ENCODE results near the gene SLC43A3.
"Not testable (repeated sequence)": the region's sequence is repeated elsewhere in the genome, so short reads cannot be mapped to it uniquely, and the experiment has no call there.

SLC43A3 gene

DNA sequence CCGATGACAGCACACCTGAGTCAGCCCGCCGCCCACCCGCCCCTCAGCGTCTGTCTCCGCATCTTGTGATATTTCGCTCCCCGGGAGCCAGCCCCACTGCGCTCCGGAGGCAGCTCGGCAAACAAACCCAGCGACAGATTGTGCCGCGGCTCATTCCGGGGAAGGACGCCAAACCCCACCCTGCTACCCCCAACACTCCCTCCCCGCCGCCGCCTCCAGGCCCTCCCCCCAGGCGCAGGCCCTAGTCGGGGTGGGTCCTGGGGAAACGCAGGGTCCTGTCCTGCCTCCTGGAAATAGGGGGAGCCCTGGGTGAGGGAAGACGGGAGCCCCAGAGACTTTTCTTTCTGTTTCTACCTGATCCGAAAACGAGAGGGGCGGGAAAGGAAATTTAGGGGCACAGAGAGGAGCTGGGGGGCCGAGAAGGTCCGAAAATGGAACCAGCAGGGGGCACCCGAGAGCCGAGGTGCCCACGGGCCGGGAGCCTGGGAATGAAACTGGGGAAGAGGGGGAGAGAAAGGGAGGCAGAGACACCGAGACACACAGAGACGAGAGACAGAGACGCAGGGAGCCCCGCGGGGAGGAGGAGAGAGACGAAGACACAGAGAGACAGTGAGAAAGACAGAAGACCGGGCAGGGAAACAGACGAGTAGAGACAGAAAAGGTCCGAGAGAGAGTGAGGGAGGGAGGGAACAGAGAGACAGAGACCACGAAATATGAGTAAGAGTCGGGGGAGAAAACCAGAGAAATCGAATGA lies 31.7 kb upstream of the SLC43A3 start:
- H3K9ac ChIP-seq (ENCODE audit: low read length), result no peak overlapping the region
- peak overlapping the region; percentile 32 to 52 for H3K4me3 ChIP-seq (ENCODE audit: low read depth in 1 of 2, low read length in 2 of 2)

DNA sequence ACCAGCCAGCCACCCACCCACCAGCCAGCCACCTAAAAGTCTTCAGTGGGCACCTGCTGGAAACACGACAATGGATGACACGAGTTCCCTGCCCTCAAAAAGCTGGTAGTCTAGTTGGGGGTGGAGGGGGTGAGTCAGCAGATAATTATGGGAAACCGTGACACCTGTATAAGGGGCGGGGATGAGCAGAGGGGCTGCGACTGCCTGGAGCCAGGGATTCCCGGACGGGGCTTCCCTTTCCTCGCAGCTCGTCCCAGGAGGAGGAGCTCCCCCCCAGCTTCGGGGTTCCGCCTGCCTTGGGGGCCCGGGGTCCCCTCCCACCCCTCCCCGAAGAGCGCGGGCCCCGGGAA lies 31.1 kb upstream of the SLC43A3 start:
- H3K9me3 ChIP-seq (ENCODE audit: low read length), result no peaks in the 10 kb centered on the region

More for the DNA sequence above, 31.7 kb upstream of the SLC43A3 start:
- H3K9me3 ChIP-seq (ENCODE audit: low read length), result no peaks in the 10 kb centered on the region
- no peaks in the 10 kb centered on the region for H3K36me3 ChIP-seq (ENCODE audit: insufficient read depth, low read length)
- peaks cover 25% of the 10 kb centered on the region for H3K4me1 ChIP-seq (ENCODE audit: insufficient read depth, low read length)
- H3K27ac ChIP-seq (ENCODE audit: low read depth, low read length), result no peak overlapping the region
- H3K27me3 ChIP-seq (ENCODE audit: control insufficient read depth in 1 of 2, insufficient read depth in 2 of 2, low read length in 2 of 2), result peaks cover 30 to 61% of the 10 kb centered on the region in 2 donors

DNA sequence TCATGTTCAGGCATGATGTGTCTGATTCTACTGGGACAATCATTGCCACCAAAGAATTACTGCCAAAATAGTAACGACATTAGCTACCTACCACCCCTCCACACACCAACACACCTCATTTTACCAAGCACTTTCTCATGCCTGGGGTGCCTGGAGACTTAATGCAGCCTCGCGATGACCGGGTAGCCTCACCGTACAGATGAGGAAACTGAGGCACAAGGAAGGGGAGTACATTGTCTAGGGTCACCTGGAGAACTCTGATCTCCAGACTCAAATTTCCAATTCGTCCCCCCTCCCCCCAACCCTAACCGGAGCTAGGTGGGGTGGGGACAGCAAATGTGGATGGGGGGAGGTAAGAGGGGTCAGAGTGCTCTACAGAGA lies 30.7 kb upstream of the SLC43A3 start:
- H3K4me1 ChIP-seq (ENCODE audit: insufficient read depth, low read length), result peaks cover 25% of the 10 kb centered on the region

More for the DNA sequence above, 31.1 kb upstream of the SLC43A3 start:
- Histone ChIP-seq H3K4me3 (ENCODE audit: low read depth in 1 of 2, low read length in 2 of 2) (peak overlapping the region in 1 of 2 donors; percentile 14), H3K27me3 (ENCODE audit: control insufficient read depth in 1 of 2, insufficient read depth in 2 of 2, low read length in 2 of 2) (peaks cover 30 to 56% of the 10 kb centered on the region in 2 donors), H3K36me3 (ENCODE audit: insufficient read depth, low read length) (no peaks in the 10 kb centered on the region), H3K9ac (ENCODE audit: low read length) (no peak overlapping the region), H3K4me1 (ENCODE audit: insufficient read depth, low read length) (peaks cover 25% of the 10 kb centered on the region), H3K27ac (ENCODE audit: low read depth, low read length) (no peak overlapping the region)

DNA sequence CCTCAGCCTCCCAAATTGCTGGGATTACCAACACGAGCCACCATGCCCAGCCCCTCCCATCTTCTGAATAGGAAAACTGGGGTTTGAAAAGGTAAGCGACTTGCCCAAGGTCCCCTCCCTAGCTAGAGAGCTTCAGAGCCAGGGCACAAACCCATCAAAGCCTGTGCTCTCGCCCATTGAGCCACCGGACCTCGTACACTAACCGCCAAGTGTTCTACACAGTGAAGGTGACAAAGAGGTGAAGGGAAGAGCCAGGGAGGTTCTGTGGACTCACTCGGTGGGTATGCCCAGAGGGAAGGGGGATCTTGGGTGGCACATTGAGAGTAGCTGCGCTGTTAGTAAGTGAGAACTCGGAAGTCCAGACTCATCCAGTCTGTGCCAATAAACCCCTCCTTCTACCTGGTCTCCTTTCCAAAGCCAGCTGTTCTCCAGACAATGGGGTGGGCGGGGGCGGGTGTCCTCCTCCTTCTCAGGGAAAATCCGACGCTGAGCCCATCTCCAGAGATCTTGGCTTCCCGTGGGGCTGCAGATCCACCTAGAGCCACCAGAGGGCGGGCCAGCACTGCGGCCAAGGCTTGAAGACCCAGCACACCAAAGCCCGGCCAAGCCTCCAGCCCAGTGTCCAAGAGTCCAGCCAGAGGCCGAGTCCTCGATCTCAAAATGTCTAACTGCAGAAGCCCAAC lies 30.2 kb upstream of the SLC43A3 start:
- Histone ChIP-seq H3K27ac (ENCODE audit: low read depth, low read length) (no peak overlapping the region), H3K36me3 (ENCODE audit: insufficient read depth, low read length) (no peaks in the 10 kb centered on the region), H3K27me3 (ENCODE audit: control insufficient read depth in 1 of 2, insufficient read depth in 2 of 2, low read length in 2 of 2) (peaks cover 30 to 51% of the 10 kb centered on the region in 2 donors), H3K4me1 (ENCODE audit: insufficient read depth, low read length) (peaks cover 25% of the 10 kb centered on the region), H3K4me3 (ENCODE audit: low read depth in 1 of 2, low read length in 2 of 2) (no peak overlapping the region), H3K9me3 (ENCODE audit: low read length) (no peaks in the 10 kb centered on the region), H3K9ac (ENCODE audit: low read length) (no peak overlapping the region)

More for the DNA sequence above, 30.7 kb upstream of the SLC43A3 start:
- H3K36me3 ChIP-seq (ENCODE audit: insufficient read depth, low read length), result no peaks in the 10 kb centered on the region
- H3K27ac ChIP-seq (ENCODE audit: low read depth, low read length), result no peak overlapping the region
- peak overlapping the region in 1 of 2 donors; percentile 14 for H3K4me3 ChIP-seq (ENCODE audit: low read depth in 1 of 2, low read length in 2 of 2)
- H3K27me3 ChIP-seq (ENCODE audit: control insufficient read depth in 1 of 2, insufficient read depth in 2 of 2, low read length in 2 of 2), result peaks cover 30 to 56% of the 10 kb centered on the region in 2 donors
- no peaks in the 10 kb centered on the region for H3K9me3 ChIP-seq (ENCODE audit: low read length)
- H3K9ac ChIP-seq (ENCODE audit: low read length), result no peak overlapping the region

DNA sequence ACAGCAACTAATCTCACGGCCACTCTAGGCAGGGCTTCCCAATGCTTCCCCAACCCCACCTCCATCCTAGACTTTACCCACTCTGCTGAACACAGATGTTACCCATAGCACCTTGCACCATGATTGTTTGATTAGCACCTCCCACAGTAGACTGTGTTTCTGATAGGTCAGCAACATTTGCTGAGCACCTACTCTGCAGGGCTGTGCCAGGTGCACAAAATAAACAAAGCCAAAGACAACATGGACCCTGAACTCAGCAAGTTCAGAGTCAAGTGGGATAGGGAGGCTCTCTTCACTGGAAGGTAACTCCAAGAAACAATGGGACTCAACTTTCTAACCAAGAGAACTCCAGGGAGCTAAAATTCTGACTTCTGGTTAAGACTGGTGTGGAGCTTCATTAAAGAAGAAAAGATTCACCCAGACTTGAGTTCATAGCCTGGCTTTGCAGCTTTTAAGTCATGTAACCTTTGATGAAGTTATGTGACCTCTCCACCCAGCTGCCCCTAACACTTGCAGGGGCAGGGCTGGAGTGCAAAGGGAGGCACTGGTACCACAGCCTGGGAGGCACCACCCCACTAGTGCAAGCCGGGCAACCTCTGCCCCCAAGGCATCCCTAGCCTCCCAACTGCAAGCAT lies 26.7 kb upstream of the SLC43A3 start:
- H3K9ac ChIP-seq (ENCODE audit: low read length), result no peak overlapping the region
- no peak overlapping the region for H3K4me3 ChIP-seq (ENCODE audit: low read depth in 1 of 2, low read length in 2 of 2)
- peaks cover 11% of the 10 kb centered on the region for H3K4me1 ChIP-seq (ENCODE audit: insufficient read depth, low read length)
- H3K27me3 ChIP-seq (ENCODE audit: control insufficient read depth in 1 of 2, insufficient read depth in 2 of 2, low read length in 2 of 2), result peaks cover 14 to 21% of the 10 kb centered on the region in 2 donors
- no peak overlapping the region for H3K27ac ChIP-seq (ENCODE audit: low read depth, low read length)
- H3K9me3 ChIP-seq (ENCODE audit: low read length), result no peaks in the 10 kb centered on the region
- H3K36me3 ChIP-seq (ENCODE audit: insufficient read depth, low read length), result no peaks in the 10 kb centered on the region

DNA sequence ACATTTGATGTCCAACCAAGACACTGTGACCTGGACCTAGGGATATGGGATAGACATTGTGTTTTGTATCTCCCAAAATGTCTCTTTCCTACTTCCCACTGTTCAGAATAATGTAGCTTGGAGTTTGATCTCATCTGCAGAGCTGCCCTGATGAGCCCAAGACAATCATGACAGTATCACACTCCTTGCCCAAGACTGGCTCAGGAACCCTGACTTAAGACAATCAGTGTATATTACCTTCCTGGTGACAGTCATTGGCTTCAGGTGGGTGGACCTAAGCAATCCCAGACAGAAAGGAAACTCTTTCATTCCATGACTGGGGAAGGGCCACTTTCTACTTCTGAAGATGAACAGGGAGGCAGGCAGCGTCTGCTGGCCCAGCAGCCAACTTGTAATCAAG lies 19.1 kb upstream of the SLC43A3 start:
- Histone ChIP-seq H3K9ac (ENCODE audit: low read length) (no peak overlapping the region), H3K27me3 (ENCODE audit: control insufficient read depth in 1 of 2, insufficient read depth in 2 of 2, low read length in 2 of 2) (no peaks in the 10 kb centered on the region), H3K27ac (ENCODE audit: low read depth, low read length) (no peak overlapping the region), H3K36me3 (ENCODE audit: insufficient read depth, low read length) (no peaks in the 10 kb centered on the region), H3K4me1 (ENCODE audit: insufficient read depth, low read length) (no peaks in the 10 kb centered on the region), H3K4me3 (ENCODE audit: low read depth in 1 of 2, low read length in 2 of 2) (no peak overlapping the region), H3K9me3 (ENCODE audit: low read length) (no peaks in the 10 kb centered on the region)

DNA sequence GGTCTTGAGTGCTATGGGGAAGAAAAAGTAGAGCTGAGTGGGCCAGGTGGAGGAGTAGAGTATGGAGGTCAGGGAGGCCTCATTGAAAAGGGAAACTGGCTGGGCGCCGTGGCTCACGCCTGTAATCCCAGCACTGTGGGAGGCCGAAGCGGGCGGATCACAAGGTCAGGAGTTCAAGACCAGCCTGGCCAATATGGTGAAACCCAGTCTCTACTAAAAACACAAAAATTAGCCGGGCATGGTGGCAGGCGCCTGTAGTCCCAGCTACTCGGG lies 18.1 kb upstream of the SLC43A3 start:
- not testable (repeated sequence) for H3K9ac ChIP-seq (ENCODE audit: low read length); H3K36me3 ChIP-seq (ENCODE audit: insufficient read depth, low read length); H3K27me3 ChIP-seq (ENCODE audit: control insufficient read depth in 1 of 2, insufficient read depth in 2 of 2, low read length in 2 of 2); H3K9me3 ChIP-seq (ENCODE audit: low read length); H3K4me1 ChIP-seq (ENCODE audit: insufficient read depth, low read length); H3K4me3 ChIP-seq (ENCODE audit: low read depth in 1 of 2, low read length in 2 of 2); H3K27ac ChIP-seq (ENCODE audit: low read depth, low read length)

DNA sequence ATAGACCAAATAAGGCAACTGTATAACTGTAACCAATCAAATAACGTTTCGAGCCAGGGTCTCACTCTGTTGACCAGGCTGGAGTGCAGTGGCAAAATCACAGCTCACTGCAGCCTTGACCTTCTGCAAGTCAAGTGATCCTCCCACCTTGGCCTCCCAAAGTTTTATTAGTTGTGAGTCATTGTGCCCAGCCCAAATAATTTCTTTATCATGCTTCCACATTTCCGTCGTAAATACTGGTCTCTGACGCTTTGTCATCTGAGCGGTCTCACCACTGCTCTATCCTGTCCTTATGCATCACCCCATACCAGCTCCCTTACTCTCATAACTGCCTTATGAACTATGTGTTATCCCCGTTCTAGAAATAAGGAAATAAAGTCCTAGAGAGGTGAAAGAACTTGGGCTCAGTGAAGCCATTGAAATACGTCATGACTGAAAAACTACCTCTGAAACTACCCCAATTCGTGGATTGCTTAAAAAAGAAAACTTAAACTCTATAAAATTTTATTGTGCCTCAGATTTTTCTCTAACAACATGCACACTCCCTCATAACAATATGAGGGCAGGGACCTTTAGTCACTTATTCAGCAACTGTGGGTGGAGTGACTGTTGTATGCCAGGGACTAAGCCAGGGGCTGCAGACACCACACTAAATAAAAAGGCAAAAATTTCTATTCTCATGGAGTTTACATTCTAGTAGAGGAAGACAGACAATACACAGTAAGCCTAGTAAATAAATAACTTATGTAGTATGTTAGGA lies 17.6 kb upstream of the SLC43A3 start:
- Histone ChIP-seq H3K36me3 (ENCODE audit: insufficient read depth, low read length) (no peaks in the 10 kb centered on the region), H3K4me3 (ENCODE audit: low read depth in 1 of 2, low read length in 2 of 2) (no peak overlapping the region), H3K27ac (ENCODE audit: low read depth, low read length) (no peak overlapping the region), H3K27me3 (ENCODE audit: control insufficient read depth in 1 of 2, insufficient read depth in 2 of 2, low read length in 2 of 2) (no peaks in the 10 kb centered on the region), H3K9me3 (ENCODE audit: low read length) (no peaks in the 10 kb centered on the region), H3K9ac (ENCODE audit: low read length) (no peak overlapping the region), H3K4me1 (ENCODE audit: insufficient read depth, low read length) (no peaks in the 10 kb centered on the region)

DNA sequence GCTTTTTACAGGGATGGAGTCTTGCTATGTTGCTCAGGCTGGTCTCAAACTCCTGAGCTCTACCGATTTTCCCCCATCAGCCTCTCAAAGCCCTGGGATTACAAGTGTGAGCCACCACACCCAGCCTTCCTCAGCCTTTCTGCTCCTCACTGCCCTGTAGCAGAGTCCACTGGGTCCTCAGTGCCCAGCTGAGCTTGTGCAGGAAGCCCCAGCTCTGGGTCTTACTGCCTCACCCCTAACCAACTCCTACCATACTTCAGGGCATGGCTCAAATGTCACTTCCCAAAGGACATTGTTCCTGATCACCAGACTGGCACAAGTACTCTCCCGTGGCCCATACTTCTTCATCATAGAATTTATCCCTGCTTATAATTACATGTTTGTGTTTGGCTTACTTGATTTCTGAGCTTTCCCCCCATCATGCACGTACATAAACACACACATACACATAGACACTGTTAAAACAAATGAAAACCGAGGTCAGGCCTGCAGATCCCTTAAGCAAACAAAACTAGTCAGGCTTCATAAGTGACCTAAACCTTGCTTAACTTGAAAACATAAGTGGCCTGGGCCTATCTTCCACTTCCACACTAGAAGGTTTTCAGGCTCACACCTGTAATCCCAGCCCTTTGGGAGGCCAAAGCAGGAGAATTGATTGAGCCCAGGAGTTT lies 14.0 kb upstream of the SLC43A3 start:
- no peaks in the 10 kb centered on the region for H3K4me1 ChIP-seq (ENCODE audit: insufficient read depth, low read length)
- H3K4me3 ChIP-seq (ENCODE audit: low read depth in 1 of 2, low read length in 2 of 2), result no peak overlapping the region
- no peak overlapping the region for H3K27ac ChIP-seq (ENCODE audit: low read depth, low read length)
- H3K9ac ChIP-seq (ENCODE audit: low read length), result no peak overlapping the region
- H3K27me3 ChIP-seq (ENCODE audit: control insufficient read depth in 1 of 2, insufficient read depth in 2 of 2, low read length in 2 of 2), result no peaks in the 10 kb centered on the region
- no peaks in the 10 kb centered on the region for H3K36me3 ChIP-seq (ENCODE audit: insufficient read depth, low read length)
- H3K9me3 ChIP-seq (ENCODE audit: low read length), result no peaks in the 10 kb centered on the region

DNA sequence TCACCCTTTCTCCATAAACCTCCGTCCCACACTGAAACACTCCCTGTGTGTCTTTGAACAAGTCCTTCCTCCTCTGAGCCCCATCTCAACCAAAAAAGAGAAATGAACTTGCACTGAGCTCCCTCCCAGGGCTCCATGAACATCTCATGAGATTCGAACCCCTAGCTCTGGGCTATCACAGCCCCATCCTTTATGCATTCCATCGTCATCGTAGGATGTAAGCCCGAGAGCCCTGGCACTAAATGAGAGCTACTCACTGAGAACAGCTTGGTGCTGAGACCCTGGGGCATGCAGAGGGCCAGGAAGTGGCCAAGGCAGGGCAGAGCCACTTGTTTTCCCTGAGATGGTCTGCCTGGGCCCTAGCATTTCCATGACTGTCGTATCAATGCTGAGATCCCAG lies 12.9 kb upstream of the SLC43A3 start:
- Histone ChIP-seq H3K27ac (ENCODE audit: low read depth, low read length) (no peak overlapping the region), H3K27me3 (ENCODE audit: control insufficient read depth in 1 of 2, insufficient read depth in 2 of 2, low read length in 2 of 2) (no peaks in the 10 kb centered on the region), H3K4me3 (ENCODE audit: low read depth in 1 of 2, low read length in 2 of 2) (no peak overlapping the region), H3K36me3 (ENCODE audit: insufficient read depth, low read length) (no peaks in the 10 kb centered on the region), H3K4me1 (ENCODE audit: insufficient read depth, low read length) (peaks cover 3% of the 10 kb centered on the region), H3K9ac (ENCODE audit: low read length) (no peak overlapping the region), H3K9me3 (ENCODE audit: low read length) (no peaks in the 10 kb centered on the region)
